Fibroblast of lung (primary cell): ENCODE measurements around the gene TEX29. TPM values are rescaled to one million over a fixed set of nuclear protein-coding genes. Genes with fewer than 3 reads are reported as not detected.

Experiments used
- DNase-seq, 2 donors: peaks; one replicate each; pipeline versions ENCODE4 v3.0.0 to v3.0.0-alpha.2; 2010; ENCODE audit warnings: low read depth in 2 of 2
- H2AFZ ChIP-seq: 2 replicates; pipeline ENCODE4 v1.5.1; 2012; ENCODE audit warnings: low read length, control low read depth, inconsistent platforms
- H3K27ac ChIP-seq: 2 replicates; pipeline ENCODE4 v1.5.1; 2011; ENCODE audit warnings: low read length, control low read depth; ENCODE audit not compliant: insufficient read depth
- H3K27me3 ChIP-seq: 2 replicates; pipeline ENCODE4 v1.5.1; 2011; ENCODE audit warnings: mild to moderate bottlenecking, low read length; ENCODE audit not compliant: control insufficient read depth, insufficient read depth
- H3K36me3 ChIP-seq: 2 replicates; pipeline ENCODE4 v1.5.1; 2011; ENCODE audit warnings: low read length; ENCODE audit not compliant: control insufficient read depth, insufficient read depth
- H3K4me1 ChIP-seq: 2 replicates; pipeline ENCODE4 v1.5.1; 2011; ENCODE audit warnings: low read length; ENCODE audit not compliant: control insufficient read depth, insufficient read depth; ENCODE audit errors: extremely low read depth
- H3K4me2 ChIP-seq: 2 replicates; pipeline ENCODE4 v1.5.1; 2011; ENCODE audit warnings: low read length, control low read depth; ENCODE audit not compliant: insufficient read depth; ENCODE audit errors: extremely low read depth
- H3K4me3 ChIP-seq, 4 experiments: fragments of 200-600 bp in 1 of 4; sonication (generic) in 1 of 4; replicated peaks in 1 of 4; 2 replicates each; pipeline ENCODE4 v1.5.1; 2011 to 2016; ENCODE audit warnings: low read length in 4 of 4, low read depth in 3 of 4, mild to moderate bottlenecking in 3 of 4, control low read depth in 2 of 4, inconsistent platforms in 1 of 4, mixed read lengths in 1 of 4; ENCODE audit not compliant: insufficient read depth in 1 of 4; ENCODE audit errors: control extremely low read depth in 1 of 4
- H3K79me2 ChIP-seq: 2 replicates; pipeline ENCODE4 v1.5.1; 2012; ENCODE audit warnings: mild to moderate bottlenecking, low read length, inconsistent platforms; ENCODE audit not compliant: control insufficient read depth, insufficient read depth
- H3K9ac ChIP-seq: 2 replicates; pipeline ENCODE4 v1.5.1; 2011; ENCODE audit warnings: mild to moderate bottlenecking, low read length, control low read depth; ENCODE audit not compliant: insufficient read depth
- H3K9me3 ChIP-seq: 2 replicates; pipeline ENCODE4 v1.5.1; 2012; ENCODE audit warnings: low read depth, low read length; ENCODE audit not compliant: control insufficient read depth, insufficient read depth
- H4K20me1 ChIP-seq: 2 replicates; pipeline ENCODE4 v1.5.1; 2011; ENCODE audit warnings: low read length; ENCODE audit not compliant: control insufficient read depth, insufficient read depth; ENCODE audit errors: extremely low read depth
- EZH2 ChIP-seq: IDR thresholded peaks from 2 replicates; pipeline ENCODE4 v1.5.1; 2012; ENCODE audit warnings: low read length, control low read depth, mild to moderate bottlenecking; ENCODE audit errors: missing control alignments
- polyA plus RNA-seq, 2 donors: library from polyadenylated mRNA; depleted of rRNA in 1 of 2; stranded (reverse) in 1 of 2; unstranded in 1 of 2; fragments of >200 nt; gene quantifications; 2 replicates each; pipeline ENCODE4 v1.2.1, GENCODE V29; 2011 to 2012; ENCODE audit warnings: missing spikeins in 1 of 2
- total RNA-seq: library from RNA; depleted of rRNA; stranded (reverse); fragments of >200 nt; gene quantifications from 2 replicates; pipeline ENCODE4 v1.2.1, GENCODE V29; 2014
- TF ChIP-seq, protein P1 (sequence below), 2 donors: IDR thresholded peaks in 1 of 2; conservative IDR thresholded peaks in 1 of 2; 1 replicate in 1 of 2; 2 replicates in 1 of 2; pipeline ENCODE4 v1.5.1; 2011 to 2012; ENCODE audit warnings: low read length in 2 of 2, control low read depth in 1 of 2, inconsistent platforms in 1 of 2, low read depth in 1 of 2, mild to moderate bottlenecking in 1 of 2

Gene TEX29
- total and polyA plus RNA-seq, 2 donors (not counting 1 experiment from before 2014, with no cell fraction given): 0.66 to 1.7 TPM

DNA sequence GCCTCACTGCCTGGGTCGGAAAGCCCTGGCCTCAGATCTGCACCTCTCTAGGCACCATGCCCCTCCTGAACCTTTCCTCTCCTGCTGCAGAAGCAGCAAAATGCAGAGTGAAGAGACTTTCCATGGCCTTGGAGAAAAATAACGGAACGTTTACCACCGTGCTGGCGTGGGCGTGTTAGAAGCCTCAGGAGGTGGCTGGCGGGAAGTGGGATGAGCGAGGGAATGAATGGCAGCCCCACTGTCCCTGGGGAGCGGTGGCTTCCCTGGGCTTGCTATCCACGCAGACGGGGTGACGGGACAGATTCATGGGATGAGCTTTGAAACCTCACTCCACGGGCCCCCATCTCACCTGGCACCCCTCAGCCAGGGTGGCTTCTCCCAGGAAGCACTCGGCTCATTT is 4.3 kb downstream of the TEX29 start:
- TF ChIP-seq, protein P1, sequence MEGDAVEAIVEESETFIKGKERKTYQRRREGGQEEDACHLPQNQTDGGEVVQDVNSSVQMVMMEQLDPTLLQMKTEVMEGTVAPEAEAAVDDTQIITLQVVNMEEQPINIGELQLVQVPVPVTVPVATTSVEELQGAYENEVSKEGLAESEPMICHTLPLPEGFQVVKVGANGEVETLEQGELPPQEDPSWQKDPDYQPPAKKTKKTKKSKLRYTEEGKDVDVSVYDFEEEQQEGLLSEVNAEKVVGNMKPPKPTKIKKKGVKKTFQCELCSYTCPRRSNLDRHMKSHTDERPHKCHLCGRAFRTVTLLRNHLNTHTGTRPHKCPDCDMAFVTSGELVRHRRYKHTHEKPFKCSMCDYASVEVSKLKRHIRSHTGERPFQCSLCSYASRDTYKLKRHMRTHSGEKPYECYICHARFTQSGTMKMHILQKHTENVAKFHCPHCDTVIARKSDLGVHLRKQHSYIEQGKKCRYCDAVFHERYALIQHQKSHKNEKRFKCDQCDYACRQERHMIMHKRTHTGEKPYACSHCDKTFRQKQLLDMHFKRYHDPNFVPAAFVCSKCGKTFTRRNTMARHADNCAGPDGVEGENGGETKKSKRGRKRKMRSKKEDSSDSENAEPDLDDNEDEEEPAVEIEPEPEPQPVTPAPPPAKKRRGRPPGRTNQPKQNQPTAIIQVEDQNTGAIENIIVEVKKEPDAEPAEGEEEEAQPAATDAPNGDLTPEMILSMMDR (conservative IDR thresholded peaks at IDR 0.05 in 1 of 2, IDR thresholded peaks at IDR 0.05 in 1 of 2; ENCODE audit: low read depth in 1 of 2, low read length in 2 of 2): no peak
- TF ChIP-seq EZH2: no peak
- no peak overlapping the region for H3K4me2 ChIP-seq
- H3K27me3 ChIP-seq: peaks cover 2% of the 10 kb centered on the region
- peaks cover 3% of the 10 kb centered on the region for H3K4me1 ChIP-seq
- no peaks in the 10 kb centered on the region for H3K36me3 ChIP-seq
- DNase-seq: no peak
- H3K9ac ChIP-seq: no peak overlapping the region
- H3K79me2 ChIP-seq: no peaks in the 10 kb centered on the region
- H3K9me3 ChIP-seq: no peaks in the 10 kb centered on the region
- H3K4me3 ChIP-seq: no peak overlapping the region
- no peak overlapping the region for H2AFZ ChIP-seq
- H4K20me1 ChIP-seq: no peaks in the 10 kb centered on the region
- H3K27ac ChIP-seq: no peak overlapping the region

DNA sequence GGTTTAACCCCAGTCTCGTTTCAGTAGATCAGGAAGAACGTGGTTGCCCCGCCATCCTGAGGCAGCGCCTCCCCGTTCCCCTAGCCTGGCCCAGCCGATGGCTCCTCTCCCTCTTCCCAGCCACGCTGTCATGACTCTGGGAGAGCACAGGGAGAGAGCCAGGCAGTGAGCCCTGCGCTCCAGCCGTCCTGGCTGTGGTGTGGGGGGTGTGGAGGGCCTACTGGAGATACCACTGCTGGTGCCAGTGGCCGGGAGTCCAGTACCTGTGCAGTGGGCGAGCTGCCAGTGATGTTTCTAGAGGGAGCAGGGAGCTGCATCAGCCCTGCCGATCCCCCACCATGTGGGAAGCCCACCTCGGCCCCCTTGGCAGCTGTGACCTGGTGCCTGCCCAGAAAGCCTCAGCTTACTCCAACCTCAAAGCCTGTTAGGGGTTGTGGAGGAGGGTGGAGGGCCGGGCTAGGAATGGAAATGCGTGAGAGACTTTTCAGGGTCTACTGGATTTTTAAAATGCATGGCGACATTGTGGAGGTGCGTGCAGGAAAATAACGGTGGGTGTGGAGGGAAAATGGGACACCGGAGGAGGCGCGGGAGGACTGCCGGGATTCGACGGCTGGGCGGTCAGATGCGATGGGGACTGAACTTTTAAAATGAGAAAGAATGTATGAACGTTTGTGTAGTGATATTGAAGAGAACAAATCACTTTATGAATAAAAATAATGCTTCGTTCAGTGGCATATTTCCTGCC is 4.9 kb downstream of the TEX29 start:
- no peak for DNase-seq
- H3K4me3 ChIP-seq: no peak overlapping the region
- H3K9me3 ChIP-seq: no peaks in the 10 kb centered on the region
- no peak overlapping the region for H3K9ac ChIP-seq
- H3K4me1 ChIP-seq: peaks cover 3% of the 10 kb centered on the region
- H3K79me2 ChIP-seq: no peaks in the 10 kb centered on the region
- TF ChIP-seq EZH2: no peak
- TF ChIP-seq, protein P1 (conservative IDR thresholded peaks at IDR 0.05 in 1 of 2, IDR thresholded peaks at IDR 0.05 in 1 of 2; ENCODE audit: low read depth in 1 of 2, low read length in 2 of 2): no peak
- no peak overlapping the region for H2AFZ ChIP-seq
- no peaks in the 10 kb centered on the region for H4K20me1 ChIP-seq
- H3K36me3 ChIP-seq: no peaks in the 10 kb centered on the region
- H3K27me3 ChIP-seq: peaks cover 3% of the 10 kb centered on the region
- no peak overlapping the region for H3K27ac ChIP-seq
- H3K4me2 ChIP-seq: no peak overlapping the region

DNA sequence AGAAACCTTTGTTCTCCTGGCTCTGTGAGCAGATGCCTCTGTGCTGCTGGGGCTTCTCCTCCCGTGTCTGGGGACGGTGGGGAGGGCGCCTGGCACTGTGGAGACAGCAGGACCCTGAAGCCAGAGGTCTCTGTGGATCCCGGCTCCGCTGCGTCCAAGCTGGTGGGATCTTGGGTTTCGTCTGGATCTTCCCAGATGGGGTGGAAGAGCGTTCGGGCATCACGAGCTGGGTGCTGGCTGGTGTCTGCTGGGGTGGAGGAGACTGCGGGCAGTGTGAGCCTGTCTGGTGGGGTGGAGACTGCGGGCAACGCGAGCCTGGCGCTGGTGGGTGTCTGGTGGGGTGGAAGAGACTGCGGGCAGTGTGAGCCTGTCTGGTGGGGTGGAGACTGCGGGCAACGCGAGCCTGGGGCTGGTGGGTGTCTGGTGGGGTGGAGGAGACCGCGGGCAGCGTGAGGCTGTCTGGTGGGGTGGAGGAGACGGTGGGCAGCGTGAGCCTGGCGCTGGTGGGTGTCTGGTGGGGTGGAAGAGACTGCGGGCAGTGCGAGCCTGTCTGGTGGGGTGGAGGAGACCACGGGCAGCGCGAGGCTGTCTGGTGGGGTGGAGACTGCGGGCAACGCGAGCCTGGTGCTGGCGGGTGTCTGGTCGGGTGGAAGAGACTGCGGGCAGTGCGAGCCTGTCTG is 5.6 kb downstream of the TEX29 start:
- H3K36me3 ChIP-seq: no peaks in the 10 kb centered on the region
- no peak overlapping the region for H3K4me3 ChIP-seq
- H4K20me1 ChIP-seq: no peaks in the 10 kb centered on the region
- peaks cover 3% of the 10 kb centered on the region for H3K27me3 ChIP-seq
- no peak overlapping the region for H2AFZ ChIP-seq
- peaks cover 3% of the 10 kb centered on the region for H3K4me1 ChIP-seq
- no peak for DNase-seq
- no peak overlapping the region for H3K27ac ChIP-seq
- H3K9me3 ChIP-seq: no peaks in the 10 kb centered on the region
- no peak overlapping the region for H3K9ac ChIP-seq
- TF ChIP-seq, protein P1 (conservative IDR thresholded peaks at IDR 0.05 in 1 of 2, IDR thresholded peaks at IDR 0.05 in 1 of 2; ENCODE audit: low read depth in 1 of 2, low read length in 2 of 2): no peak
- TF ChIP-seq EZH2: no peak
- no peaks in the 10 kb centered on the region for H3K79me2 ChIP-seq
- no peak overlapping the region for H3K4me2 ChIP-seq
